ENCODE data around the gene LRRC7. TPM values are rescaled to one million over a fixed set of nuclear protein-coding genes. Genes with fewer than 3 reads are reported as not detected.

LRRC7 gene
- total RNA-seq, 4 donors from 2014 or later, result 11.1 to 21.3 (median 14.1) TPM

GRCh38 chr1:69814926-69815325 lies 247.2 kb downstream of the LRRC7 start:
- Histone ChIP-seq H3K4me1 (no peaks in the 10 kb centered on the region), H3K4me3 (no peak overlapping the region), H3K27ac (no peak overlapping the region), H3K9me3 (no peaks in the 10 kb centered on the region), H3K36me3 (no peaks in the 10 kb centered on the region), H3K27me3 (no peaks in the 10 kb centered on the region)
- WGBS, 2 donors, result 63 to 75% methylated on average over 2 of the region's 2 CpGs
- no peak for DNase-seq (ENCODE audit: low spot score in 2 of 2)
- TF ChIP-seq EP300 (IDR thresholded peaks at IDR 0.05) (no peak), CTCF (IDR thresholded peaks at IDR 0.05) (no peak), POLR2A (IDR thresholded peaks at IDR 0.05) (no peak)

- Histone ChIP-seq H3K36me3 (no peaks in the 10 kb centered on the region), H3K27me3 (no peaks in the 10 kb centered on the region), H3K4me3 (no peak overlapping the region), H3K9me3 (peaks cover 0 to 10% (median 2%) of the 10 kb centered on the region in 4 donors), H3K27ac (no peak overlapping the region), H3K4me1 (no peaks in the 10 kb centered on the region)
- no peak for DNase-seq (ENCODE audit: low spot score in 2 of 2)
- no peak for TF ChIP-seq POLR2A (IDR thresholded peaks at IDR 0.05)
- no peak for TF ChIP-seq EP300 (IDR thresholded peaks at IDR 0.05)
- no peak for TF ChIP-seq CTCF (IDR thresholded peaks at IDR 0.05)
Measured at GRCh38 chr1:69824932-69825331, 257.2 kb downstream of the LRRC7 start.

GRCh38 chr1:69827732-69828131 lies 260.0 kb downstream of the LRRC7 start:
- no peaks in the 10 kb centered on the region for H3K4me1 ChIP-seq
- no peaks in the 10 kb centered on the region for H3K9me3 ChIP-seq
- no peak overlapping the region for H3K27ac ChIP-seq
- H3K4me3 ChIP-seq, result no peak overlapping the region
- H3K36me3 ChIP-seq, result no peaks in the 10 kb centered on the region
- no peaks in the 10 kb centered on the region for H3K27me3 ChIP-seq
- 89 to 92% methylated on average over 2 of the region's 2 CpGs for WGBS, 2 donors
- TF ChIP-seq EP300 (IDR thresholded peaks at IDR 0.05), result no peak
- no peak for TF ChIP-seq CTCF (IDR thresholded peaks at IDR 0.05)
- no peak for TF ChIP-seq POLR2A (IDR thresholded peaks at IDR 0.05)
- DNase-seq (ENCODE audit: low spot score in 2 of 2), result no peak

- TF ChIP-seq POLR2A (IDR thresholded peaks at IDR 0.05), result no peak
- TF ChIP-seq EP300 (IDR thresholded peaks at IDR 0.05), result no peak
- TF ChIP-seq CTCF (IDR thresholded peaks at IDR 0.05), result no peak
- Histone ChIP-seq H3K4me1 (no peaks in the 10 kb centered on the region), H3K9me3 (no peaks in the 10 kb centered on the region), H3K36me3 (no peaks in the 10 kb centered on the region), H3K27me3 (no peaks in the 10 kb centered on the region), H3K27ac (no peak overlapping the region), H3K4me3 (no peak overlapping the region)
- WGBS, 2 donors, result 78 to 83% methylated on average over 3 of the region's 3 CpGs
- DNase-seq (ENCODE audit: low spot score in 2 of 2), result no peak
Measured at GRCh38 chr1:69833536-69833935, 265.8 kb downstream of the LRRC7 start.

- Histone ChIP-seq H3K9me3 (no peaks in the 10 kb centered on the region), H3K4me3 (no peak overlapping the region), H3K27me3 (no peaks in the 10 kb centered on the region), H3K4me1 (no peaks in the 10 kb centered on the region), H3K27ac (no peak overlapping the region), H3K36me3 (no peaks in the 10 kb centered on the region)
- WGBS, 2 donors, result 73 to 79% methylated on average over 2 of the region's 2 CpGs
- DNase-seq (ENCODE audit: low spot score in 2 of 2), result no peak
- TF ChIP-seq POLR2A (IDR thresholded peaks at IDR 0.05), result no peak
- TF ChIP-seq EP300 (IDR thresholded peaks at IDR 0.05), result no peak
- TF ChIP-seq CTCF (IDR thresholded peaks at IDR 0.05), result no peak
Measured at GRCh38 chr1:69834336-69834735, 266.6 kb downstream of the LRRC7 start.
